ENCODE measurements around the gene TMEM145.
"Not testable (repeated sequence)": the region's sequence is repeated elsewhere in the genome, so short reads cannot be mapped to it uniquely, and the experiment has no call there.

Gene TMEM145

DNA sequence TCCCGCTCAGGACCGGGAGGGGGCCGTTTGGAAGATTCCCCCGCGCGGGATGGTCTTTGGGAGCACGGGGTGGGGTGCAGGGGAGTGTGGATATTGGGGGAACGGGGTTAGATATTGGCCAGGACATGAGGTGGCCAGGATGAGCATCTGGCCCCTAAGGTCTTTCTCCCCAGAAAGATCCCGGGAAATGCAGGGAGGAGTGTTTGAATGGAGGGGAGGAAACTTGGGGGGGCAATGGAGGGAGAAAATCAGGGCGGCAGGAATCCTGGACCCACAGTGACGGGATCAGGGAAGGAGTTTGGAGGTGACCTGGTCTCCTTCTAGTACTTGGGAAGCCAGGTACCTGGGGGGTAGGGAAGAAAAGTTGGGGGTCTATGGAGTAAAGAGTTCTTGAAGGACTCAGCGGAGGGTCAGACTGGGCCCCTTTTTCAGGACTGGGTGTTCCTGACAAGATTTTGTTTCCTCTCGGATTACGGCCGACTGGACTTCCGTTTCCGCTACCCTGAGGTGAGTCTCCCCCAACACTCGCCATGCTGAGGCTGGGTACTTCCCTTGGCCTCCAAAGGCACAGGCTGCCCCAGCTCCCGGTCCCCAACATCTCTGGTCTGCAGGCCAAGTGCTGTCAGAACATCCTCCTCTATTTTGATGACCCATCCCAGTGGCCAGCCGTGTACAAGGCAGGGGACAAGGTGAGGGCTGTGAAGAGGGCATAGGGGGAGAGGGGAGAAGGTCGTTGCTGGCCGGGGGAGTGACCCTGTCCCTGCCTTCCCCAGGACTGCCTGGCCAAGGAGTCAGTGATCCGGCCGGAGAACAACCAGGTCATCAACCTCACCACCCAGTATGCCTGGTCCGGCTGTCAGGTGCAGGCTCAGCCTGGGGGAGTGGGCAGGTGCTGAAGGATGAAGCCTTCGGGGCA, 989 bp downstream of the TMEM145 start:
- no peak for DNase-seq (ENCODE audit: low read depth in 2 of 2)

DNA sequence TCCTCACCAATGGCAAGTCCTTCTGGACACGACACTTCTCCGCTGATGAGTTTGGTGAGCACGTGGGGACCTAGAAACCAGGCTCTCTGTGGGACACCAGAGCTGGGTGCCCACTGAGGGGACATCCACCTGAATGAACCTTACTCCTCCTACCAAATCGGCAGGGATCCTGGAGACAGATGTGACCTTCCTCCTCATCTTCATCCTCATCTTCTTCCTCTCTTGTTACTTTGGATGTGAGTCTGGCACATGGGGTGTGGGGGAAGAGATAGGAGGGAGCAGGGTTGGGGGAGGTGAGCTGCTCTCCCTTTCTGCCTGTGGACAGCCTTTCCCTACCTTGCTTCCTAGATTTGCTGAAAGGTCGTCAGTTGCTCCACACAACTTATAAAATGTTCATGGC, 1.9 kb downstream of the TMEM145 start:
- no peak for DNase-seq (ENCODE audit: low read depth in 2 of 2)

DNA sequence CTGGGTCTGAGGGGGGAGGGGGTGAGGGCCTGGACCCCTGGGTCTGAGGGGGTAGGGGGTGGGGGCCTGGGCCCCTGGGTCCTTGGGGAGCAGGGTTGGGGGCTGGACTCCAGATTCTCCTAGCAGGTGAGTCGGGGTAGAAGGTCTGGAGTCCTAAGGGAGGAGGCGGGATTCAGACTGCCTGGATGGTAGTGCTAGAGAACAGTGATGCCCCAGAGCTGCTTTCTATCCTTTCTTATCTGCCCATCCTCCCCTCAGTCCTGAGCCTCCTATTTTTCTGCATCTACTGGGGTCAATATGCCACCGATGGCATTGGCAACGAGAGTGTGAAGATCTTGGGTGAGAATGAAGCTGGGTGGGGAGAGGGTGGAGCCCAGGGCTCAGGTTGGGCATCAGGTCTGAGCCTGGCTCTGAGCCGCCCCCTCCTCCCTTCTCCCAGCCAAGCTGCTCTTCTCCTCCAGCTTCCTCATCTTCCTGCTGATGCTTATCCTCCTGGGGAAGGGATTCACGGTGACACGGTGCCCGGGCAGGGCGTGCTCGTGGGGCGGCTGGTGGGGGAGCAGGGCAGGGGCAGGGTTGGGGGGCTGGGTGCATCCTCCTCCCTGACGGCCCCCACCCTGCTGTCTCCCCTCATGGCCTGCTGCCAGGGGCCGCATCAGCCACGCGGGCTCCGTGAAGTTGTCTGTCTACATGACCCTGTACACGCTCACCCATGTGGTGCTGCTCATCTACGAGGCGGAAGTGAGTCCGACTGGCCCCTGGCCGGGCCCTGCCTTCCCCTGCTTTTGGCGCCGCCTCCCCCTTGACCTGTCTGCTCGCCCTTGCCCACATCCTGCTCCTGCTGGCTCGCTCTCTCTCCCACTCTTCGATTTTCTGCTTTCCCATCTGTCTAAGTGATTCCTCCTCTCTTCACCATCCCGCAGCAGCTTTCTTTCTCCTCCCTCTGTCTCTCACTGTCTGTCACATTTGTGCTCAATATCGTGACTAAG, 3.4 kb downstream of the TMEM145 start:
- DNase-seq (ENCODE audit: low read depth in 2 of 2) = no peak

DNA sequence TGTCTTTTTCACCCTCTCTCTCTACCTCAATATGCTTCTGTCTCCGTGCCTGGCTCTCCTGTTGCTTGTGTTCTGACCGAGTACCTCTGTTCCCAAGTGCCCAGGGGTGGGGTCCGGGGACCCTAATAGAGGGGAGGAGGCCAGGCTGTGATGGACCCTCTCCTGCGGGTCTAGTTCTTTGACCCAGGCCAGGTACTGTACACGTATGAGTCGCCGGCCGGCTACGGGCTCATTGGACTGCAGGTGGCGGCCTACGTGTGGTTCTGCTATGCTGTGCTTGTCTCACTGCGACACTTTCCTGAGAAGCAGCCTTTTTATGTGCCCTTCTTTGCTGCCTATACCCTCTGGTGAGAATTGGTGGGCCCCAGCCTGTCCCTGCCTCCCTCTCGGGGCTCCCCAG, 4.4 kb downstream of the TMEM145 start:
- DNase-seq (ENCODE audit: low read depth in 2 of 2) = no peak

DNA sequence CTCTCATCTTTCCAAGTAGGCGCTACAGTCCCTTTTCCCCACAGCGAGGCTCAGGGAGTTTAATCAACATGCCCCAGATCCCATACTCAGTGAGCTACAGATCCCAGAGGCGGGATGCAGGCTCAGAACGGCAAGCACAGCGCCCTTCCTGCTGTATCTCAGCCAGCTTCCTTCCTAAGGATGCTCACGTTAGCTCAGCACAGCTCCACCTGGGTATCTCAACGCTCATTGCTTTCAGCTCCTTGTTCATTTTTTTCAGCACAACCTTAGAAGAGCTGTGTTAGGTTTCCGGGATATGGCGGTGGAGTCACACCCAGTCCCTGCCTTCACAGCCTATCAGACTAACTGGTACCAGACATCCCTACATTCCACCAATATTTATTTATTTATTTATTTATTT, 9.2 kb downstream of the TMEM145 start:
- DNase-seq (ENCODE audit: low read depth in 2 of 2) = no peak

DNA sequence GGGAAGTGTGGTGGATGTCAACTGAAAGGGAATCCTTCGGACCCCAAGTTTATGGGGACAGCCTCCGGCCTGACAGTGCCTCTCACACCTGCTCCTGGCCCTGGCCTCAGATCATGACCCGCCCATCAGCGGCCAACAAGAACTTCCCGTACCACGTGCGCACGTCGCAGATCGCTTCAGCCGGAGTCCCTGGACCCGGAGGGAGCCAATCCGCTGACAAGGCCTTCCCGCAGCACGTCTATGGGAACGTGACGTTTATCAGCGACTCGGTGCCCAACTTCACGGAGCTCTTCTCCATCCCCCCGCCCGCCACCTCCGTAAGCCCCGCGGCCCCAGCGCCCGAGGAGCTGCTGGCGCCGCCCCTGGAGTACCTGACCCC, 10.4 kb downstream of the TMEM145 start:
- DNase-seq (ENCODE audit: low read depth in 2 of 2) = no peak

DNA sequence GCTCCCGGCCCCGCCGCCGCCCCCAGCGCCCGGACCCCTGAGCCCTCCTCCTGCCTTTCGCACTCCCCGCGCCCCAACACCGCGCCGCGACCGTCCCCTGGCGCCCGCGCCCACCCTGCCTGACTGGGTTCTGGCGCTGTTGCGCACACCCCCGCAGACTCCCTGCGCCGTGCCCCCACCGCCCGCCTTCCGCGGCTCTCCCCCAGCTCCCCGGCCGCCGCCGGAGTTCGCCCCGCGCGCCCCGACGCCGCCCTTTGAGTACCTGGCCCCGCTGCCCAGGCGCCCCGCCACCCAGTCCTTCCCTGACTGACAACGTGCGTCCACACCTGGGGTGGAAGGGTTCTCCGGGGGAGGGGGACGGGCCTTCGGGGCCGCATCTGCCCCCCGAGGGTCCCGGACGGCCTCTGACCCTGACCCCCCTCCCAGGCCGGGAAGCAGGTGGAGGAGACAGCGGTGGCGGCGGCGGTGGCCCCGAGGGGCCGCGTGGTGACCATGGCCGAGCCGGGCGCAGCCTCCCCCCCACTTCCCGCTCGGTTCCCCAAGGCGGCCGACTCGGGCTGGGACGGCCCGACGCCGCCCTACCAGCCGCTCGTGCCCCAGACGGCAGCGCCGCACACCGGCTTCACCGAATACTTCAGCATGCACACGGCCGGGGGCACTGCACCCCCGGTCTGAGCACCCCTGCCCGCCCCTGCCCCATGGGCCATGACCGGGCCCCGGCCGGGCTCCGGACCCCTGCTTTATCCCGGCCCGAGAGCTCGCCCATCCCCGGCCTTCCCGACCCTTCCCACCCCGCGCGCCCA, 10.9 kb downstream of the TMEM145 start:
- DNase-seq (ENCODE audit: low read depth in 2 of 2) = no peak

DNA sequence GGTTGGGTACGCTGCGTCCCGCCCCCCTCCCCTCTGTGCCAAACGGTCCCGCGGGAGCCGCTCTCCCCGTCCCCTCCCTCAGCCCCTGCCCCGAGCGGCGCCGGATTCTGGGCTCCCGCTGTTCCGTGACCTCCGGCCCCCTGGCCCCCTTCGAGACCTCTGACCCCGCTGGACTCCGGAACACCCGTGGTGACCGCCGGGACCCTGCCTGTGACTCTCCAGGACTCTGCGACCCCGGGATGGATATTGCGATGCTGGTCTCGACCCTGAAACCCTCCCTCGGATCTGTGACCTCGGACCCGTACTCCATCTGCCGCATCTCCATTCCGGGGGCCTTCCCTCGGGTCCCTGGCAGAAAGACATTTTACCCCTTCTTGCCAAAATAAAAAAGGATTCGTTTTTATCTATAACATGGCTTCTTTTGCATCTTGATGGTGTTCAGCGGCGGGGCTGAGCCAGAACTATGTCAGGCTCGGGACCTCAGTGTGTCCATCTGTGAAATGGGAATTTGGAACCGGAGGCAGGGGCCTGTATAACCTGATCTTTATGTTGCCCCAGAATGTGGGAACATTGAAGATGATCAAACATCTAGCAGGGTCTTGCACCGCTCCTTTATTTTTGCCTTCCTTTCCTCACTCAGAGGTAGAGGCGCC, 11.7 kb downstream of the TMEM145 start:
- DNase-seq (ENCODE audit: low read depth in 2 of 2) = no peak

DNA sequence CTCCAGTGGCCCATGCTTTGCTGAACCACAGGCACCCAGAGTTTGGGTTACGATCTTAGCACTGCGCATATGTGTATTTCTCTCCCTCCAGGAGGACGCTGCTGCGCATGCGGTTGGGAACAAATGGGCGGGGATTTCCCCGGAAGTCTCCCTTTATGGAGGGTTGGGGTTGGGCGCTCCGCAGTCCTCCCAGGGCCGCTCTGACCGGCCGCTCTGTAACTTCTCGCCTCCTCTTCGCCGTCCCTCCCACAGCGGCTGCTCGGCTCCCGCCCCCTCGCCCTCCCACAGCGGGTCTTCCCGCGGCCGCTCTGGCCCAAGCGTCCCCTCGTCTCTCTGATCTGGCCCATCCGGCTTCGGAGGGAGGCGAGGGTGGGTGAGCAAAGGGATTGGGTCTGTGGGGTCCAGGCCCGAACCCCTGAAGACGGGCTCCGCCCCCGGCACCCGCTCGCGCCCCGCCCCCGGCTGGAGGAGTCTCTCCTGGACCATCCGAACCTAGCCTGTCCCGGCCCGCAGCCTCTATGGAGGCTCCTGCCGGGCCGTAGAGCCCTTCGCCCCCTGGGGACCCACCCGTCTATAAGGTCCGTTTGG, 12.3 kb downstream of the TMEM145 start, which contains the start of gene MEGF8:
MEGF8 (plus strand) TSS at position 328 of the 588 bp plus-strand sequence. CDS start 609 bp downstream, outside the sequence.
- DNase-seq (ENCODE audit: low read depth in 2 of 2) = peak; percentile 98

DNA sequence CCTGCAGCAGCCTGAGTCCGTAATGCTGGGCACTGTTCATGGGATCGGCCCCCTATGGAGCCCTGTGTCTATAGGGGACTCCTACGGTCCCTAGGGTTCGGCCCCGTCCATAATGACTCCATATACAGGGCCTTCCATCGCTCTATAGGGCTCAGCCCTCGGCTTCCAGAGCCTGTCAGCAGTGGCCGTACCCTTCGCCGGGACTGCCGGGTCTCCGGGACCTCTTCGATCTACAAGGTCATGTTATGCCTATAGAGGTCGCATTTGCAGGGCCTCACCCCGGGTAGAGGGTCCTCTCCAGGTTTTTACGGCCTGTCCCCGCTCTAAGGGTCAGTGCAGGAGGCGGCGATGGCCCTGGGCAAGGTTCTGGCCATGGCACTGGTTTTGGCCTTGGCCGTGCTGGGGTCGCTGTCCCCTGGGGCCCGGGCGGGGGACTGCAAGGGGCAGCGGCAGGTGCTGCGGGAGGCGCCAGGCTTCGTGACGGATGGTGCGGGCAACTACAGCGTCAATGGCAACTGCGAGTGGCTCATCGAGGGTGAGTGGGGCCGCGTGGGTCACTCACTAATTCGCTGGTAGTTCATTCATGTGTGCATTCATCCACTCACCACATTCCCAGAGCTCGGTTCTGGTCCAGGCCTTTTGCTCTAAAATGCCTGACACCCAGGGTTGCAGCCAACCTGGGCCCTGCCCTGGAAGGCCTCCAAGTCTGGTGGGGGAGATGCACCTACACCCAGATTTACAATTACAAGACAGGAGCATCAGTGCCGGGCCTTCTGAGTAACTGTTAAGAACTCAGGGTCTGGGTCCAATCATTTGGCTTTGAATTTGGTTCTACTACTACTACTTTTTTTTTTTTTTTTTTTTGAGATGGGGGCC, 13.0 kb downstream of the TMEM145 start:
- DNase-seq (ENCODE audit: low read depth in 2 of 2) = no peak

DNA sequence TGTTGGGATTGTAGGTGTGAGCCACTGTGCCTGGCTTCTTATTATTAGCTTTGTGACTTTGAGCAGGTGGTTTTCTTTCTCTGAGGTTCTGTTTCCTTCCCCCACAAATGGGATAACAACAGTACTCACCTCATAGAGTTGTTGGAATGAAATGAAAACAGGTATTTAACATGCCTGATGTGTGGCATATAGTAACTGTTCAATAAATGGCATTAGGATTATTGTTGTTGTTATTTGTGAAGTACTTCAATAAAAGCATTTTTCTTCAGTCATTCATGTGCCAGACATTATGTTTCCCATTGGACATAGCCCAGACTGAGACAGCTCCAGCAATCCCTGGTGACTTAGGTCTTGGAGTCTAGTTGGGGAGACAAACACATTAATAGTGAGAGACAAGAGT, 13.9 kb downstream of the TMEM145 start:
- DNase-seq (ENCODE audit: low read depth in 2 of 2) = no peak

DNA sequence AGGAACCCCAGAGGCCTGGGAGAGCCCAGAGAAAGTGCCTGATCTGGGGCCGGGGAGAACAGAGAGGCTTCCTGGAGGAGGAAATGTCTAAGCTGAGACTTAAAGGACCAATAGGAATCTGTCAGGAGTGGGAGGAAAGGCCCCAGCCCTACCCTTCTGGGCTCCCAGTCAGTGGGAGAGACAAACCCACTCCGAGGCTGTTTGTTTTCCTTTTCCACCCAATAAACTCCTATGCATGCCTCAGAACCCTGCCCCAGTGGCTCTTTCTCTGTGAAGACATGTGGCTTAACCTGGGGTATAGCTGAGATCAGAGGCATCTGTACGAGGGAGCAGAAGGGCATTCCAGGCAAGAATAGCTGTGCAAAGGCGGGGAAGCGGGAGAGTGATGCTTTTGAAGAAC, 14.3 kb downstream of the TMEM145 start:
- no peak for DNase-seq (ENCODE audit: low read depth in 2 of 2)

DNA sequence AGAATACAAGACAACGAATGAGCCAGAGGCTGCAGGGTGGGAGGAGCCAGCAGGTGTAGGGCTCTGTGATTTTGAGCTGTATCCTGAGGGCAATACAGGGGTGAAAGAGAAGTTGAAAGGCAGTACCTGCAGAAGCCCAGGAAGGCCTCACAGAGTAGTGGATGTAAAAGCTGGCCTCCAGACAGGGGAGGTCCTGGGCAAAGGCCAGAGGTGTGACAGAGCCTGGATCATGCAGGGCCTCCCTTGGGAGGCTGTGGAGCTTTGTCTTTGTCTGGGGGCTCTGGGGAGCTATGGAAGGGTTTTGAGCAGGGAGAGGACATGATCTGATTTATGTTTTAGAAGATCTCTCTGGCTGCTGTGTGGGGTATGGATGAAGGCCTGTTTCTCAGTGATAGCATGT, 15.0 kb downstream of the TMEM145 start:
- no peak for DNase-seq (ENCODE audit: low read depth in 2 of 2)

DNA sequence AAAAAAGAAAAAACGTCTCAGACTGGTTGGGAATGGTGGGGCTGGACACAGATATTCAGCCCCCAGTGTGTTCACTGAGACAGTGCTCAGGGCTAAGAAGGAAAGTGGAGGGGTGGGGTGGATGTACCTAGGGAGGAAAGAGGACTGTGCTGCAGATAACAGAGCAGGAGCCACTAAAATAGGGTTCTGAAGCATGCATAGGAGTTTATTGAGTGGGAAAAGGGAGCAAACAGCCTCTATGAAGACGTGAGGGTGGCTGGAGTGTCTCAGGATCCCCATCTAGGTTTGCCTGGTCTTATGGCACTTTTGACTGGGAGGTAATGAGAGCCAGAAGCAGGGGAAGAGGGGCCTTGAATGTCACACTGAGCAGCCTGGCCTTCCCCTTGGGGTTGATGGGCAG, 15.7 kb downstream of the TMEM145 start:
- no peak for DNase-seq (ENCODE audit: low read depth in 2 of 2)

DNA sequence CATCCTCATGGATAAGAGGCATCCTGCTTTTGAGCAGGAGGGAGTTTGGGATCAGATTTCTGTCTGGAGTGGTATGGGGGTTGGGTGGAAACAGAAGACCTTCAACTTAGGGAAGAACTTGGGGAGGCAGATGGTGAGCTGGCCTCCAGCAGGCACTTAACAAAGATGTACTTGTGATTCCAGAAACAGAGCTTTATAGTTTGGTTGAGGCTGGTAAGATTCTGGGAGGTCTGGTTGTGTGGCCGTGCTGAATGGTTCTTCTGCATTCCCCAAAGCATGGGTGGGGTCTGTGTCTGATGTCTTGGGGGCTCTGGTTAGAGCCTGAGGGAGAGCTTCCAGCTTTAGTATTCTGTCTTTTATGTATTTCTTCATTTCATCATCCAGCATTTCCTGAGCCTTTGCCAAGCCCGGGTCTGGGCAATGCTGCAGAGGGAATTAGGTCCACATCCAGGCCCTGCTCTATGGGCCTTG, 17.2 kb downstream of the TMEM145 start:
- peak; percentile 48 to 49 for DNase-seq (ENCODE audit: low read depth in 2 of 2)

DNA sequence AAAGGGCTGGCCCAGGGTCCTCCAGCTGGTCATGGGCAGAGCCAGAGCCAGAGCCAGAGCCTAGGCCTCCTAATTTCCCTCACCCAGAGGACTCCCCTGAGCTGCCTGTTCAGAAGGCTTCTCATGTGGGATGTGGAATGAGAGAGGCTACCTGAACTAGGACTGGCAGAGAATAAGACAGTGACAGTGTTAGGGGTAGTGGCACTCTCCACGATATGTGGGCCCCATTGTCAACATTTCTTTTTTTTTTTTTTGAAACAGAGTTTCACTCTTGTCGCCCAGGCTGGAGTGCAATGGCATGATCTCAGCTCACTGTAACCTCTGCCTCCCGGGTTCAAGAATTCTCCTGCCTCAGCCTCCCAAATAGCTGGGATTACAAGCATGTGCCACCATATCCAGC, 18.2 kb downstream of the TMEM145 start:
- DNase-seq (ENCODE audit: low read depth in 2 of 2) = not testable (repeated sequence)

DNA sequence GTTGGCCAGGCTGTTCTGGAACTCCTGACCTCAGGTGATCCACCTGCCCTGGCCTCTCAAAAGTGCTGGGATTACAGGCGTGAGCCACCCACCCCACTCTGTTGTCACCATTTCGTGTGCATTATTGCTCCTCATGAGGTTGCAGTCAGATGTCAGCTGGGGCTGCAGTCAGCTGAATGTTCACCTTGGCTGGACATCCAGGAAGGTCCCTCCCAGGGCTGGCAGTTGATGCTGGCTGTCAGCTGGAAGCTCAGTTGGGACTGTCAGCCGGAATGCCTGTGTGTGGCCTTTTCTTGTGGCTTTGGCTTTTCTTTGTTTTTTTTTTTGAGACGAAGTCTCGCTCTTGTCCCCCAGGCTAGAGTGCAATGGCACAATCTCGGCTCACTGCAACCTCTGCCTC, 18.9 kb downstream of the TMEM145 start:
- DNase-seq (ENCODE audit: low read depth in 2 of 2) = no peak

DNA sequence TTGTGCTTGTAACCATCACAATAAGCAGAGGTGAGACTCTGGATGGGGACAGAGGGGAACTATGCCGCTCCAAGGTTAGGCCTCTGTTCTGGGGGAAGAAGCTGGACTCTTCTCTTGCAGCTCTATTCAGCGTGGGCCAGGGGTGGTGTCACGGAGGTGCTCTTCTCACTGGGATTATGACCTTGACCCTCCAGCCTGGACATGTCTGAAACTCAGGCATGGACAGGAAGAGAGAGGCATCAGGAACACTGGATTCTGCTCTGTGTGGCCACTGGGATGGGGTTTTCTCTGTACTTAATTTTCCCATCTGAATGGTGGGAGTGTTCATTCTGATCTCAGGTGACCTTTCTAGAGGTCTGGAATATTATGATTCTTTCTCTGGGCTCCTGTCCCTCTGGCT, 19.9 kb downstream of the TMEM145 start:
- DNase-seq (ENCODE audit: low read depth in 2 of 2) = no peak

DNA sequence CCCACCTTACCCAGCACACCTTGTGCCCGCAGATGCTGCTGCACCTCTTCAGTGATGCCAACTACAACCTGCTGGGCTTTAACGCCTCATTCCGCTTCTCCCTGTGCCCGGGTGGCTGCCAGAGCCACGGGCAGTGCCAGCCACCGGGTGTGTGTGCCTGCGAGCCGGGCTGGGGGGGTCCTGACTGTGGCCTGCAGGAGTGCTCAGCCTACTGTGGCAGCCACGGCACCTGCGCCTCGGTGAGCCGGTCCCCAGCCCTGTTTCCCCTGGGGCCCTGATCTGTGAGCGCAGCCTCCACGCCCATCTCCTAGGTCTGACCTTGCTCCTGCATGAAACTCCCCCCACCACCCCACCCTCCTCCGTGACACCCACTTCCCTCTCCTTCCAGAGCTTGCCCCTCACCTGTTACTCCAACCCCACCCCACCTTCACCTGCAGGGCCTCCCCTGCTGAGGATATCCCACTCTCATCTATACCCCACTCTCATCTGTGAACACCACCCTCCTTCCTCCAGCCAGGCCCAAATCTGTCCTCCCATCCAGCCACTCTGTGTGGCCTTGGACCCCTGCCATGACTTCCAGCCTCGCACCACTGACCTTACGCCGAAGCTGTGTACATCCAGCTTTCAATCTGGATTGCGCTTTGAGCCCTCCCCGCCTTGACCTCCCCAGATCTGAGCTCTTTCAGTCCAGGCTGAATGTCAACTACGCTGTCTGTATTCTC, 21.0 kb downstream of the TMEM145 start:
- DNase-seq (ENCODE audit: low read depth in 2 of 2) = no peak
